Activated naive CD4-positive, alpha-beta T cell treated with anti-CD3 and anti-CD28 coated beads, Interleukin-2, amount 50 U/mL, for 72 hours (primary cell): ENCODE measurements around the gene PTK6. TPM values are rescaled to one million over a fixed set of nuclear protein-coding genes. Genes with fewer than 3 reads are reported as not detected.
"Not testable (repeated sequence)": the region's sequence is repeated elsewhere in the genome, so short reads cannot be mapped to it uniquely, and the experiment has no call there.

Experiments
- ATAC-seq, 2 donors: fragments of 150-1000 bp; cut with Tn5 transposase; 2 replicates each; pipeline ENCODE4 v1.10.0; 2021; ENCODE audit warnings: mild to moderate bottlenecking in 2 of 2, moderate library complexity in 2 of 2
- DNase-seq, 2 donors: peaks; one replicate each; pipeline ENCODE4 v3.0.0; 2021 to 2022; ENCODE audit warnings: low spot score in 2 of 2
- H3K27ac Mint-ChIP-seq, 2 donors: one replicate each; pipeline ENCODE4 v1.8.0; 2022; ENCODE audit warnings: mild to moderate bottlenecking in 2 of 2, mixed read lengths in 2 of 2
- H3K36me3 Mint-ChIP-seq, 2 donors: one replicate each; pipeline ENCODE4 v1.8.0; 2022; ENCODE audit warnings: mixed read lengths in 2 of 2
- H3K9me3 Mint-ChIP-seq, 2 donors: one replicate each; pipeline ENCODE4 v1.8.0; 2022; ENCODE audit warnings: mixed read lengths in 2 of 2
- total RNA-seq, 2 donors: library from RNA; stranded (reverse); gene quantifications; one replicate each; pipeline ENCODE4 v1.2.3, GENCODE V29; 2022

The PTK6 gene
- total RNA-seq, 2 donors from 2014 or later = 0.54 to 0.57 TPM

DNA sequence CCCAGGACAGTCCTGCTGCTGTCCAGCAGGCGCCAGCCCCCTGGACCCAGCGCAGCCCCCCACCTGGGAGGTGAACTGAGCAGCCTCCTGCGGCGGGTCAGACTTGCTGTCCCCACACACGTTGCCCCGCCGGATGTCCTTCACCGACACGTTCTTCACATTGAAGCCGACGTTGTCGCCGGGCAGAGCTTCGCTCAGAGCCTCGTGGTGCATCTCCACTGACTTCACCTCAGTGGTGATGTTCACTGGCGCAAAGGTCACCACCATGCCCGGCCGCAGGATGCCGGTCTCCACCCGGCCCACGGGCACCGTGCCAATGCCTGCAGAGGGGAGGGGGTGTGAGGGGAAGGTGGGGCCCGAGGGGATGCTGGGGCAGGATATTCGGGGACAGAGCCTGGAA, 46.8 kb downstream of the PTK6 start:
- DNase-seq (no peak), ATAC-seq (no peak)
- Mint-ChIP-seq H3K36me3 (no peaks in the 10 kb centered on the region), H3K27ac (no peak overlapping the region), H3K9me3 (peaks cover 0 to 5% of the 10 kb centered on the region in 2 donors)

DNA sequence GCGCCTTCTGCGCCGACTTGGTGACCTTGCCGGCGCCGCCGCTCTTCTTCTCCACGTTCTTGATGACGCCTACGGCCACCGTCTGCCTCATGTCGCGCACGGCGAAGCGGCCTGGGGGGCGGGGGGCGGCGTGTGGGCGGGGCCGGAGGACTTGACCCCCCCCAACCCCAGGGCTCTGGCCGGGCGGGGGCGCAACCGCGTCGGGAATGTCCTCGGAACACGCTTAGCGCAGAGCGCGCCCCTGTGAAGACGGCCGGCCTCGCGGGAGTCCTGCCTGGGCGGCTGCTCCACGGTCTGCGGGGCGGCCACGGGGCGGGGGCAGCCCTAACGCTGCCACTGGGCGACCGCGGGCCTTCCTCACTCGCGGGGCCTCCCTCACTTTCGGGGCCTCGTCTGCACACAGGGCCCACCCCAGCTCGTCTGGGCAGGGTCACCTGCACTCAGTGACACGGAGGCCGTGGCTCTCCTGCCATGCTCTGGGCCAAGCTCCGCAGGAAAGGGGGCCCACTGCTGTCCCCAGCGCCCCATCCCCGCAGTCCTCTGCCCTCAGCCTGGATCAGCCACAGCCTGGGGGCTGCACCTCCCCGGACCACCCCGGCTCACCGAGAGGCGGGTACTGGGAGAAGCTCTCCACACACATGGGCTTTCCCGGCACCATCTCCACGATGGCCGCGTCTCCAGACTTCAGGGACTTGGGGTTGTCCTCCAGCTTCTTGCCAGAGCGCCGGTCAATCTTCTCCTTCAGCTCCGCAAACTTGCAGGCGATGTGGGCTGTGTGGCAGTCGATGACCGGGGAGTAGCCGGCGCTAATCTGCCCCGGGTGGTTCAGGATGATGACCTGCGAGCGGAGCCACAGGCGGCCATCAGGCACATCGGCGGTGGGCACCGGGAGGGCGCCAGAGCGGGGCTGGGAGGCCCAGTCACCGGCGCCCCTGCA, 48.6 kb downstream of the PTK6 start:
- ATAC-seq (peak in 1 of 2 donors; percentile 34), DNase-seq (no peak)
- Mint-ChIP-seq H3K36me3 (no peaks in the 10 kb centered on the region), H3K9me3 (peaks cover 0 to 5% of the 10 kb centered on the region in 2 donors), H3K27ac (no peak overlapping the region)

DNA sequence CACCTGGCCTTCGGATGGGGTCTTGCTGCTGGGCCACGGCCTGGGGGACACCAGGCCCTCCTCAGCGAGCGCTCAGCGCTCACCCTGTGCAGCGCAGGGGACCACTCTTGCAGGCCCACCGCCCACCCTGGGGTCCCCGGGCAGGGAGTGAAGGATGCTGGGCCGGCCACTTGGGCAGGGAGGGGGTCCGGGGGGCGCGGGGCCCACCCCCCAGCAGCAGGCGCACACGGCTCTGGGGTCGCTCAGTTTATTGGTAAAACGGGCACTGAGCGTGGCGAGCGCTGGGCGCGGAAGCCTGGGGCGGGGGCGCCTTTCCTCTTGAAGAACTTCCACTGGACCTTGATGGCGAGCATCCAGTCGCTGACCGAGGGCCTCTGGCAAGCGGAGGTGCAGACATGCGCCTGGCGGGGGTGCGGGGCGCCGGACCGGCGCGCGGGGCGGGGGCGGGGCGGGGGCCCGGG, 49.4 kb downstream of the PTK6 start:
- peaks cover 0 to 5% of the 10 kb centered on the region in 2 donors for H3K9me3 Mint-ChIP-seq
- DNase-seq (no peak), ATAC-seq (no peak)

DNA sequence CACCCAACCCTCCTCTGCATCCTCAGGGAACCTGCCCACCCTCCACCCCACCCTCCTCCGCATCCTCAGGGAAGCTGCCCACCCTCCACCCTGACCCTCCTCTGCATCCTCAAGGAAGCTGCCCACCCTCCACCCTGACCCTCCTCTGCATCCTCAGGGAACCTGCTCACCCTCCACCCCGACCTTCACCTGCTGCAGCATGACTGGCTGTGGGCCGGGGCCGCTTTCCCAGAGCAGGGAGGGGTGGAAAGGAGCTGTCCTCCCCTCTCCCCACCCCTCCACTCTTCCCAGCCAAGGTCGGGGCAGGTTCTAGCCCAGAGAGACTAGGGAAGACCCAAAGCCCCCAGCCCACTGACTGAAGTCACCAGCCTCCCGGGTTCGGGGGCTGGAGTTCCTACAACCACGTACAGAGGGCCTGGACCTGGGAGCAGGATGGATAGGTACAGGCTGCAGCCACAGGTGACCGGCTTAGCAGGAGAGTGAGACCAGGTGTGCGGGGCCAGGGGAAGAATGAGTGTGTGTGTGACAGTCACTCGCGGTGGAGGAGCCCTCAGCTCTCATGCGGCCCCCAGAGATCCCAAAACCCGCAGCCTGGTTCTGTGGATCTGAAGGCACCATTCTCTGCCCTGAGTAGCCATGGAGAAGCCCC, 49.9 kb downstream of the PTK6 start:
- Mint-ChIP-seq H3K27ac (no peak overlapping the region), H3K9me3 (peaks cover 0 to 2% of the 10 kb centered on the region in 2 donors), H3K36me3 (no peaks in the 10 kb centered on the region)
- no peak for DNase-seq
- no peak for ATAC-seq

More for the DNA sequence above, 49.4 kb downstream of the PTK6 start:
- no peaks in the 10 kb centered on the region for H3K36me3 Mint-ChIP-seq
- H3K27ac Mint-ChIP-seq = no peak overlapping the region

DNA sequence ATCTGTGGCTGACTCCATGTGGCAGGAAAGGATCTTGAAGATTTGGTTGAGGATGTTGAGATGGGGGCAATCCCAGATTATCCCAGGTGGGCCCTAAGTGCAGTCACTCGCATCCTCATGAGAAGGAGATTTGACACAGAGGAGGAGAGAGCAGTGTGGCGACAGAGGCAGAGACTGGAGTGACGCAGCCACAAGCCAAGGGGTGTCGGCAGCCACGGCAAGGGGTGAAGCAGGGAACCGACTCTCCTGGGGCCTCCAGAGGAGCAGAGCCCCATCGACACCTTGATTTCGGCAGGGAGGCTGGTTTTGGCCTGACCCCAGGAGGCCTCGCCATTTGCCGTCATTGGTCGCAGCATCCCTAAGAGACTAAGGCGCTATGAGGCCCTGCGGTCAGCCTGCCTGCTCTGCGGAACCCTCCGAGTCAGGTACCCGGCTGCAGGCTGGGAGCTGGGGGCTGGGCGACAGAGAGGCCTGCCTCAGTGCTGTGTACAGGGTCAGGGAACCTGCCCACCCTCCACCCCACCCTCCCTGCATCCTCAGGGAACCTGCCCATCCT, 50.8 kb downstream of the PTK6 start:
- no peaks in the 10 kb centered on the region for H3K36me3 Mint-ChIP-seq
- H3K27ac Mint-ChIP-seq = no peak overlapping the region
- H3K9me3 Mint-ChIP-seq = no peaks in the 10 kb centered on the region
- DNase-seq (no peak), ATAC-seq (no peak)

DNA sequence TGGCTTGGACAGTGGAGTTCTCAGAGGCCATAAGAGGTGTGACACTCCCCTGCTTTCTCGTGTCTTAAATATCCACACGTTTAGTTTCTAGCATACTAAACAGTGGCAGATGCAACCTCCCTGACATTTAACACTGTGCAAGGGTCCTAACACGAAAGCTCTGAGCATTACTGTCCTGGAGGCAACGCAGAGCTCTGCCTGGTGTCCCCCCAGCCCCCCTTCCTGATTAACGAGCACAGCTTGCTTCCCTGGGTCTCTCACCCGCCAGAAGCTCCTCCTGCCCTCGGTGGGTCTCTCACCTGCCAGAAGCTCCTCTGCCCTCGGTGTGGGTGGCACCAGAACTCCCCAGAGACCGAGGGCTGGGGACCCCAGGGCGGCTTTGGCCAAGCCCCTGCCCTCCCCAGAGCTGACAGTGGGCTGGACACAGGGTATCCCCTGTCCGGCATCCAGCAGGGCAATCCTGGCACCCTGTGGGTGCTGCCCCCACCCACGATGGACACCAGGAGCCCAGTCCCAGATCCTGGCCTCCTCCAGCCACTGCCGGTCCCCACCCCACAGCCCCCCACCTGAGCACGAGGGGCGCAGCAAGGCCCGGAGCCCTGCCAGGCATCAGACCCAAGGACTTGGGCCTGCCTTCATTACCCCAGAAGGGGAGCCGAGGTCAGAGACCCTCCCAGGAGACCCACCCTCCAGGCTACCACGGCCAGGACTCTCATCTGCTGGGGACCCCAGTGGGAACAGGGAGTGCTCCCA, 52.3 kb downstream of the PTK6 start:
- H3K9me3 Mint-ChIP-seq = no peaks in the 10 kb centered on the region
- no peaks in the 10 kb centered on the region for H3K36me3 Mint-ChIP-seq
- ATAC-seq (no peak), DNase-seq (no peak)
- H3K27ac Mint-ChIP-seq = no peak overlapping the region

DNA sequence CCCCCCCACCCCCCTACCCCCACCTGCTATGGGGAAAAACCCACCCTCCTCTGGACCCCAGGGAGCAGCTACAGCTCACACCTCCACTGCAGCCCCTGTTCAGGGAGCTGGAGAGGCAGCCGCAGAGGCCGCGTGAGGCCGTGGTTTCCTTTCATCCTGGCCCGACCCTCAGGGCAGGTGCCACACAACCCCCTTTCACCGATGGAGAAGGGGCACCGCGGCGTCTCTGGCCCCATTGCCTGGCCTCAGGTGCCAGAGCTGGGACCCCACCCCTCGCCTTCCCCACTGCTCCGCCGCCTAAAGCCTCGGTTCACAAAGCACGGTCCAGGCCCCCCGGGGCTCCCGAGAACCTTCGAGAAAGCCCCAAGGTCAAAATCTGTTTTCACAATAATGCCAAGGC, 52.9 kb downstream of the PTK6 start:
- Mint-ChIP-seq H3K9me3 (no peaks in the 10 kb centered on the region), H3K36me3 (no peaks in the 10 kb centered on the region), H3K27ac (no peak overlapping the region)
- no peak for ATAC-seq
- no peak for DNase-seq

DNA sequence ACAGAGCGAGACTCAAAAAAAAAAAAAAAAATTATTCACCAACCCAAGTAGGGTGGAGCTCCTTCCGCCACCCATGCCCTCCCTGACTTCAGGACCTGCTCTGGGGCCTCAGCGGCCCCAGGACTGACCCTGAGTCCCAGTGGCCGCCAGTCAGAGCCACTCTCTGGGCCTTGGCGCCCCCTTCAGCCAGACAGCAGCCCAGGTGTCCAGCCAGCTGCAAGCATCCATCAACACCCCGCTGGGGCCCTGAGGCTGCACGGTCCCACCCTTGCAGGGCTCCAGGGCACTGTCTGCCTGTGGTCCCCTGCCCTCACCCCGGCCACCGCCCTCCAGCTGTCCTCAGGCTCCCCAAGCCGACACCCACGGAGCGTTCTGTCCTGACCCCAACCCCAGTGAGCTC, 53.3 kb downstream of the PTK6 start:
- ATAC-seq = no peak
- H3K9me3 Mint-ChIP-seq = no peaks in the 10 kb centered on the region
- DNase-seq = no peak
- no peaks in the 10 kb centered on the region for H3K36me3 Mint-ChIP-seq
- no peak overlapping the region for H3K27ac Mint-ChIP-seq

DNA sequence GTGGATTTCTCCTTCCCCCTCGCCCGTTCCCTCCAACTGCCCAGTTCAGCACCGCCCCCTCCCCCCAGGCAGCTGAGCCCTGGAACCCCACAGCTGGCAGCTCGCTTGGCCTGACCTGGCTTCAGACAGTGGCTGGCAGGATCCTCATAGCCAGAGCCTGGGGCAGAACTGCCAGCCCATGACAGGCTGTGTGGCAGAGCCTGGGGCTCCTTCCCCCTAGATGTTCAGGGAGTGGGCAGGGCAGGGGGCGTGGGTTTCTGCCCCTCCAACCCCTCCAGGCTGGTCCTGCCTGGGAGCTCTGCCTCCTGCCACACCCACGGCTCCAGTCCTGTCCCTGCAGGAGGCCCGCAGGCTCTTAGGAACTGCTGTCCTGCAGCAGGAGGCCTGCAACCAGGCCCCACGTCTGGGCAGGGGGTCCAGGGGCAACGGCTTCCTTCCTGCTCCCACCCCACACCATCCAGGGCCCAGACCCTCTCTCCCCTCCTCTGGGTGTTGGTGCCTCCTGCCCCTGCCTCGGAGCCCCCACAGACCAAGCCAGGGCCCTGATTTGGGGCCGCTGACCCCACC, 55.1 kb downstream of the PTK6 start:
- Mint-ChIP-seq H3K9me3 (no peaks in the 10 kb centered on the region), H3K36me3 (no peaks in the 10 kb centered on the region), H3K27ac (no peak overlapping the region)
- ATAC-seq (no peak), DNase-seq (no peak)

DNA sequence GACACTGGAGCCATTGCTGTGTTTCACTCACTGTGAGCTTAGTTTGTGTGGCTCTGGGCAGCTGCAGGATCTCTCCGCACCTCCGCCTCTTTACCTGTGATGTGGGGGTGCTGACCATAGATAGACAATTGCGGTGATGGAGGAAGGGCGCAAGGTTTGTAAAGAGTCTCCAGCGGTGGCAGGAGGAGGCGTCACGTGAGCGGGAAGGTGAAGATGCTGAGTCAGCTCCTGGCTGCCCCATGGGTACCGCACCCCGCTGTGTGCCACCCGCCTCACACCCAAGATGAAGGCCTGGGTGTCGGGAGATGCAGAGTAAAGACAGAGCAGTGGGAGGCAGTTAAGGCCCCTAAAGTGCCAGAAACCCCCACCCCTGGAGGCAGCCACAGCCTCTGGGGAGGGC, 55.7 kb downstream of the PTK6 start:
- no peak for ATAC-seq
- H3K9me3 Mint-ChIP-seq = no peaks in the 10 kb centered on the region

DNA sequence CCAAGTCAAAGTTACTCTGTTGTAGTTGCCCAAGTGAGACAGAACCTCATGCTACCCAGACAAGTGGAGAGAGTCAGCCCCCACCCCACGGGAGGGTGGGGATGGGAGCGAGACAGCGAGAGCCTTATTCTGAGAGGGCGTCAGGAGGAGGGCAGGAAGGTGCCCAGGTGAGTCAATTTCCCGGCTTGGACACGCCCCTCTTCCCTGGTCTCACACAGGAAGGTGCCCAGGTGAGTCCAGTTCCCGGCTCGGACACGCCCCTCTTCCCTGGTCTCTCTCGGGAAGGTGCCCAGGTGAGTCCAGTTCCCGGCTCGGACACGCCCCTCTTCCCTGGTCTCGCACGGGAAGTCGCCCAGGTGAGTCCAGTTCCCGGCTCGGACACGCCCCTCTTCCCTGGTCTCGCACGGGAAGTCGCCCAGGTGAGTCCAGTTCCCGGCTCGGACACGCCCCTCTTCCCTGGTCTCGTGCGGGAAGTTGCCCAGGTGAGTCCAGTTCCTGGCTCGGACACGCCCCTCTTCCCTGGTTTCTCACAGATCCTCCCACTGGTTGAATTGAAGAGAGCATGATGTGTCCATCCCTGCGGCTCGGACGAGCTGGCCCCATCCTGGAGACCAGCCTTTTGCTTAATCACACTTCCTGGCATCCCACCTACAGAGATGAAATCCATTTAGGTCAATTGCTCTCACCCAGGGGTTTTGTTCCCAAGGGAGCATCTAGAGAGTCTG, 57.3 kb downstream of the PTK6 start:
- not testable (repeated sequence) for ATAC-seq, H3K36me3 Mint-ChIP-seq, H3K27ac Mint-ChIP-seq, DNase-seq, H3K9me3 Mint-ChIP-seq

More for the DNA sequence above, 55.7 kb downstream of the PTK6 start:
- no peak for DNase-seq
- H3K36me3 Mint-ChIP-seq = no peaks in the 10 kb centered on the region
- H3K27ac Mint-ChIP-seq = no peak overlapping the region

DNA sequence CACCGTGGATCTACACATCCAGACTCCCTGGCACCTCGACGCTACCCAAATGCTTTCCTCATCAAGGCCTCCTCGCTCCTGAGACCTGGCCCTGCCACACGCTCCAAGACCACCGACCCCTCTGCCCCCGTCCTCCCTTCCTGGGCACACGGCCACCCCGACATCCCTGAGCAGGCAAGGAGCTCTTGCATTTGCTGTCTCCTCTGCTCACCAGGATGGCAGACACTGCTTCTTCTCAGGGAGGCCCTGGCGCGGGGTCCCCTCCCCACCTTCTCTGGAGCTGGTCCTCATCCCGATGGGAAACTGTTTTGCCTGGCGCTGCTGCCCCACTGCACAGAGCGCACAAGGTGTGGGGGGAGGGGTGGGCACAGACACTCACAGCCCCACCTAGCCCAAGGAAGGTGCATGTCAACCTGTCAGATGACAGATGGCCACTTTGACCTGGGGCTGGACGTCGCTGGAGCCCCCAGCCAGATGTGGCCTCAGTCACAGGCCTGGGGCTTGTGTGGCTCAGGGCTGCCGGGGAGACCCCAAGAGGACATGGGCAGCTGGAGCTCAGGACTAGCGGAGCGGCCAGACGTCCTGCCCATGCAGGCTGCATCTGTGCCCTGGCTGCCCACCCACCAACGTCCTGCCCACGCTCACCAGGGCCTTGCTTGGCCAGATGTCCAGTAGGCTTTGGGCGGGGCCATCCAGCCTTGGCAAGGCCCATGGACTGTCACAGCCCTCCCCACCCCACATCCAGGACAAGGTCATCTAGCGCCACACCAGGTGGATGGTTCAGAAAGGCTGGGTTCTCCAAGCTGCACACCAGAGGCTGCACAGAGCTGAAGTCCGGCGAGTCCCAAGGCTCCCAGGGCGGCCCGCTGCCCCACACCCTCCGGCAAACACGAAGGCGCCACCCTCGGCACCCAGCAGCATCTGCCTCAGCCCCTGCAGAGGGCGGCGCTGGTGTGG, 58.6 kb downstream of the PTK6 start:
- ATAC-seq = no peak
- Mint-ChIP-seq H3K36me3 (no peaks in the 10 kb centered on the region), H3K9me3 (no peaks in the 10 kb centered on the region), H3K27ac (no peak overlapping the region)
- DNase-seq = no peak
